ENCODE results near the gene HDAC10.

HDAC10 gene

DNA sequence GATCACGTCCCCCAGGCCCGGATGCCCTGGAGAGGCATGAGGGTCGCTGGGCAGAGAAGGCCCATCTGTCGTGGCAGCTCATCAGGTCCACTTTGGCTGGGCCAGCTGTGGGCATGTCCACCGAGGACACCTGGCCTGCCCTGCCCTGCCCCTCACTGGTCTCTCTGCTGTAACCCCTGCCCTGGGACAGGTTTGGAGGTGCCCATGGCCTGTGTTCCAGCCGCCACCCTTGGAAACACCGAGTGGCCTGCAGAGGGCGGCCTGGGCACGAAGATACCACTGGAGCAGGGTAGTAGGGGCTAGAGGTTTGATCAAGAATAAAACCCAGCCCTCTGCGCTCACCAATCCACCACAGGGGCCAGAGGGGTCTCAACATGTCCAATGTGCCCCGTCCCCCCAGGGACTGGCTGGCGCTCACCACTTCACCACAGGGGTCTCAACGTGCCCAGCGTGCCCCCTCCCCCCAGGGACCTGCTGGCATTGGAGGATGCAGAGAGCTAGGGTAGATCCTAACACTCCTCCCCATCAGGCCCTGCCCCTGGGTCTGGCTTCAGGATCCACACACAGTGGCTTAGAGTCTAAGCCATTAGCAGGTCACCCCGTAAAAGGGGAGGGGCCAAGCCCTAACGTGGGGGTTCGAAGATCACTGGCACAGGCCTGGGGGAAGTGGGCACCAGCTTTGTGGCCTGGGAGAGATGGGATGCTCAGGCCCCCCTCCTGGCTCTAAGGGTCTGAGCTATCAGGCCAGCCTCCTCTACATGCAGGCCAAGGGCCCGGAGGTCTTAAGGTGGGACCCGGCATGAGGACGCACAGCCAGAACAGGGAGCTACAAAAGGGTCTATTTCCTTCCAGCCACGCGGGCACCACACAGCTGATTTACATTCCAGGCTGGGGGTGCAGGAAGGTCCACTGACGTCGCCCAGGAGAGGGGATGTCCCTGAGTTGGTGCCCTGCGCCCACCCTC, 1.3 kb upstream of the HDAC10 start:
- Histone ChIP-seq H3K27ac (0 out of 2 replicates have a peak overlapping the region, but pooled peaks have one; percentile 84), H3K27me3 (no peaks in the 10 kb centered on the region), H4K20me1 (peaks cover 69% of the 10 kb centered on the region), H3K36me3 (peaks cover 64% of the 10 kb centered on the region), H3K4me3 (peak overlapping the region; percentile 76), H3K9ac (peak overlapping the region; percentile 81; the same call in 1 of the 2 replicates), H3K4me1 (peaks cover 43% of the 10 kb centered on the region), H3K9me3 (no peaks in the 10 kb centered on the region), H3K4me2 (peak overlapping the region; percentile 85)
- no peak for TF ChIP-seq Cebpa-rat (IDR thresholded peaks at IDR 0.05)

GRCh38 chr22:50251477-50252081, 514 bp upstream of the HDAC10 start:
- Histone ChIP-seq H3K36me3 (peaks cover 63% of the 10 kb centered on the region), H3K9ac (peak overlapping the region; percentile 81), H3K4me2 (peak overlapping the region; percentile 85), H3K4me1 (peaks cover 46% of the 10 kb centered on the region), H3K27ac (peak overlapping the region; percentile 84), H3K27me3 (no peaks in the 10 kb centered on the region), H4K20me1 (peaks cover 67% of the 10 kb centered on the region), H3K9me3 (no peaks in the 10 kb centered on the region), H3K4me3 (peak overlapping the region; percentile 76)
- TF ChIP-seq Cebpa-rat (IDR thresholded peaks at IDR 0.05) = no peak

GRCh38 chr22:50250249-50250554, 863 bp downstream of the HDAC10 start:
- TF ChIP-seq Cebpa-rat (IDR thresholded peaks at IDR 0.05) = no peak
- no peaks in the 10 kb centered on the region for H3K9me3 ChIP-seq

DNA sequence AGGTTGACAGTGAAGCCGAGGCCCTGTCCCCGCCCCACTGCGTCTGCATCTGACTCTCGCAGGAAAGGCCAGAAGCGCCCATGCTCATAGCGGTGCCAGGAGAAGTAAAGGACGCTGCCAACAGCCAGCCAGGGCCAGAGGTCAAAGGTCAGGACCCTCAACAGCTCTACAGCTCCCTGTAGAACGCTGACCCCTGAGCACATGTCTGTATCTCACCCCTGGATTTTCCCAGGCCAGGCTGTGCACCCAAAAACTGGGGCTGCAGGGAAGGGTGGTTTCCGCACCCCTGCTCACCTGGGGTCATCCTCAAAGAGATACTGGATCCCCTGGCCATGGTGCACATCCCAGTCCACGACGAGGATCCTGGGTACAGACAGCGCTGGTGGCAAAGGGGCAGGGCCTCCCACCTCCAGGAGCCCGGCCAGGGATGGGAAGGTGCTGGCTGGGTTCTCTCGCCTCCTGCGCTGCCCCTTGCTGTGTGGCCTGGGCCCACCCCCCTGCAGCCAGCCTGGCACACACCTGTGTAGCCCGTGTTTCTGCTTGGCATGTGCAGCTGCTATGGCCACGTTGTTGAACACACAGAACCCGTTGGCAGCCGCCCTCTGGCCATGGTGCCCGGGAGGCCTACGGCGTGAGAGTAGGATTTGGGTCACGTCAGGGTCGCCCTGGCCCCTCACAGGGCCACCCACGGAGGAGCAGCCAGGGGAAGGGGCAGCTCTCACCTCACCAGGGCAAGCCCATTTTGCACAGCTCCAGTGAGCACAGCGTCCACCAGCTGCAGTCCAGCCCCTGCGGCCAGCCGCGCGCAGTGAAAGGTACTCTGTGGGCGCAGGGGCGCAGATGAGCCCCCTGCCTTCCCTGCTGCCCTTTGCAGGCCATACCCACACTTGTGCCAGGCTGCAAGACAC, 1.5 kb downstream of the HDAC10 start:
- Histone ChIP-seq H3K4me1 (peaks cover 56% of the 10 kb centered on the region), H3K27me3 (no peaks in the 10 kb centered on the region), H3K27ac (no peak overlapping the region), H4K20me1 (peaks cover 68% of the 10 kb centered on the region), H3K36me3 (peaks cover 52% of the 10 kb centered on the region), H3K9me3 (no peaks in the 10 kb centered on the region), H3K4me2 (peak overlapping the region; percentile 85), H3K9ac (peak overlapping the region; percentile 81), H3K4me3 (peak overlapping the region; percentile 76)
- TF ChIP-seq Cebpa-rat (IDR thresholded peaks at IDR 0.05) = no peak

More at GRCh38 chr22:50250249-50250554, 863 bp downstream of the HDAC10 start:
- Histone ChIP-seq H3K27me3 (no peaks in the 10 kb centered on the region), H3K9ac (peak overlapping the region; percentile 81), H3K4me3 (peak overlapping the region; percentile 76), H3K4me1 (peaks cover 56% of the 10 kb centered on the region), H3K36me3 (peaks cover 58% of the 10 kb centered on the region), H3K4me2 (peak overlapping the region; percentile 85), H4K20me1 (peaks cover 72% of the 10 kb centered on the region), H3K27ac (peak overlapping the region; percentile 84)

- H3K9ac ChIP-seq = peak overlapping the region; percentile 19; the same call in 1 of the 2 replicates
- TF ChIP-seq Cebpa-rat (IDR thresholded peaks at IDR 0.05) = no peak
- 0 out of 2 replicates have a peak overlapping the region, but pooled peaks have one; percentile 2 for H3K27ac ChIP-seq
- peaks cover 40% of the 10 kb centered on the region for H3K36me3 ChIP-seq
- no peak overlapping the region for H3K4me3 ChIP-seq
- no peaks in the 10 kb centered on the region for H3K9me3 ChIP-seq
- H3K4me2 ChIP-seq = peak overlapping the region; percentile 54
- peaks cover 63% of the 10 kb centered on the region for H3K4me1 ChIP-seq
- H3K27me3 ChIP-seq = no peaks in the 10 kb centered on the region
- peaks cover 71% of the 10 kb centered on the region for H4K20me1 ChIP-seq
Observed at GRCh38 chr22:50248196-50249081, 2.6 kb downstream of the HDAC10 start.

DNA sequence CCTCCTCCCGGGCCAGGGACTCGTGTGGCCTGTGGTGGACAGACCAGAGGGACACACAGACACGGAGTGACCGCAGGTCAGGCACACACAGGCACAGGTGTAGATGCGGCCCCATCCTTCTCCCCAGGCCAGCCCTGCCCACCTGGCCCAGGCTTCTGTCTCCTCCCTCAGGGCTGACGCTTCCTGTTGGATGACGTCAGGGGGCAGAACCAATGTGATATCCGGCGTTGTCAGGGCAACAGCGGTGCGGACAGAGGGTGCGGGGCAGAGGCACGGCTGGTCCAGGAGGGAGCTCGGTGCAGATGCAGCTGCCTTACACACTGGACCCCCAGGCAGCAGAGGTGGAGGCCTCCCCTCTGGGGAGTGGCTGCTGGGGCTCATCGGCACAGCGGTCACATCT, 3.3 kb downstream of the HDAC10 start:
- no peak for TF ChIP-seq Cebpa-rat (IDR thresholded peaks at IDR 0.05)
- Histone ChIP-seq H3K9me3 (no peaks in the 10 kb centered on the region), H4K20me1 (peaks cover 74% of the 10 kb centered on the region), H3K27ac (no peak overlapping the region), H3K4me1 (peaks cover 70% of the 10 kb centered on the region), H3K4me2 (peak overlapping the region; percentile 54), H3K9ac (peak overlapping the region; percentile 19; the same call in 1 of the 2 replicates), H3K27me3 (no peaks in the 10 kb centered on the region), H3K4me3 (no peak overlapping the region), H3K36me3 (peaks cover 34% of the 10 kb centered on the region)

GRCh38 chr22:50246242-50247175, 4.6 kb downstream of the HDAC10 start:
- peak overlapping the region; percentile 98 for H3K4me2 ChIP-seq
- no peaks in the 10 kb centered on the region for H3K27me3 ChIP-seq
- H3K27ac ChIP-seq = no peak overlapping the region
- TF ChIP-seq Cebpa-rat (IDR thresholded peaks at IDR 0.05) = no peak
- H3K4me1 ChIP-seq = peaks cover 70% of the 10 kb centered on the region
- no peaks in the 10 kb centered on the region for H3K9me3 ChIP-seq
- peak overlapping the region; percentile 93; the same call in 1 of the 2 replicates for H3K9ac ChIP-seq
- peaks cover 30% of the 10 kb centered on the region for H3K36me3 ChIP-seq
- peaks cover 74% of the 10 kb centered on the region for H4K20me1 ChIP-seq
- peak overlapping the region; percentile 91; the same call in 1 of the 2 replicates for H3K4me3 ChIP-seq

All from BLaER1 (cell line).